ENCODE results near the gene MYBBP1A. TPM values are rescaled to one million over a fixed set of nuclear protein-coding genes. Genes with fewer than 3 reads are reported as not detected.

The MYBBP1A gene
- total and polyA plus RNA-seq, 9 of the 15 experiments (the other 6 are each of a cell fraction or from before 2014, with no cell fraction given), result 2.0 to 114 (median 47.2) TPM

- no peak for TF ChIP-seq DNMT1 (IDR thresholded peaks at IDR 0.05)
- no peak for TF ChIP-seq RHOXF2B (CRISPR knock-in tag; conservative IDR thresholded peaks at IDR 0.05)
- TF ChIP-seq ZNF586 (CRISPR knock-in tag; conservative IDR thresholded peaks at IDR 0.05), result no peak
- no peak for TF ChIP-seq HINFP (tag; conservative IDR thresholded peaks at IDR 0.05; ENCODE audit: low read depth)
- TF ChIP-seq ZNF282 (CRISPR knock-in tag; IDR thresholded peaks at IDR 0.05), result no peak
- no peak for TF ChIP-seq SRSF1 (IDR thresholded peaks at IDR 0.05; ENCODE audit: low read depth, low read length)
- no peak for TF ChIP-seq ZBTB33 (CRISPR knock-in tag; IDR thresholded peaks at IDR 0.05)
- no peak for TF ChIP-seq TCF7 (IDR thresholded peaks at IDR 0.05; ENCODE audit: borderline replicate concordance)
- TF ChIP-seq NR4A1 (CRISPR knock-in tag; IDR thresholded peaks at IDR 0.05), result no peak
- no peak for TF ChIP-seq NR4A1 (tag; IDR thresholded peaks at IDR 0.05)
- TF ChIP-seq NR0B1 (IDR thresholded peaks at IDR 0.05; ENCODE audit: partially characterized antibody), result no peak
- no peak for TF ChIP-seq NUFIP1 (IDR thresholded peaks at IDR 0.05; ENCODE audit: partially characterized antibody)
- TF ChIP-seq TRIM24 (IDR thresholded peaks at IDR 0.05), result 0 out of 4 replicates have a peak, but pooled peaks of 1 of the 2 experiments have one; percentile 19
- no peak for TF ChIP-seq SP1 (CRISPR knock-in tag; IDR thresholded peaks at IDR 0.05)
- no peak for TF ChIP-seq ZNF507 (tag; conservative IDR thresholded peaks at IDR 0.05)
- TF ChIP-seq RAD51 (IDR thresholded peaks at IDR 0.05; ENCODE audit: borderline replicate concordance, low read depth), result no peak
- TF ChIP-seq C11orf30 (IDR thresholded peaks at IDR 0.05; ENCODE audit: low read depth), result peak; percentile 32
- peak; percentile 67; the same call in 1 of the 2 replicates for TF ChIP-seq AFF4 (CRISPR knock-in tag; IDR thresholded peaks at IDR 0.05)
- TF ChIP-seq PRPF4 (IDR thresholded peaks at IDR 0.05; ENCODE audit: insufficient read depth, low read depth, low read length, poor library complexity, severe bottlenecking), result no peak
- TF ChIP-seq RBM25 (IDR thresholded peaks at IDR 0.05; ENCODE audit: low read depth, low read length, severe bottlenecking), result no peak
These were observed at the start of gene MYBBP1A (continued) for GRCh38 chr17:4554997-4555799.

Measured in K562 (cell line).